Measurements from ENCODE around the gene ADAMTSL3. TPM values are rescaled to one million over a fixed set of nuclear protein-coding genes. Genes with fewer than 3 reads are reported as not detected.

Gene ADAMTSL3
- total and polyA plus RNA-seq, 2 experiments from 2014 or later = 0.61 to 0.87 TPM

GRCh38 chr15:83709241-83709640 lies 55.3 kb downstream of the ADAMTSL3 start (continued):
- TF ChIP-seq ZNF462 (CRISPR knock-in tag; IDR thresholded peaks at IDR 0.05) = no peak
- TF ChIP-seq STAT1 (IDR thresholded peaks at IDR 0.05; ENCODE audit: unreplicated experiment) = no peak
- TF ChIP-seq CREB1 (CRISPR knock-in tag; IDR thresholded peaks at IDR 0.05; ENCODE audit: low read depth) = no peak
- no peak for TF ChIP-seq CTCF (conservative IDR thresholded peaks at IDR 0.05; ENCODE audit: low read depth in 2 of 2)
- no peak for TF ChIP-seq ZNF114 (CRISPR knock-in tag; IDR thresholded peaks at IDR 0.05)
- no peak for TF ChIP-seq EZH2phosphoT487 (IDR thresholded peaks at IDR 0.05; ENCODE audit: unreplicated experiment)
- TF ChIP-seq EZH2 (IDR thresholded peaks at IDR 0.05; ENCODE audit: low read depth, unreplicated experiment) = no peak
- no peak for TF ChIP-seq JUNB (IDR thresholded peaks at IDR 0.05; ENCODE audit: unreplicated experiment)
- TF ChIP-seq NANOG (IDR thresholded peaks at IDR 0.05; ENCODE audit: borderline replicate concordance) = no peak
- TF ChIP-seq POLR2AphosphoS5 (IDR thresholded peaks at IDR 0.05; ENCODE audit: low read depth) = no peak
